CD4-positive, alpha-beta T cell (primary cell): ENCODE data around the gene LYPD4. TPM values are rescaled to one million over a fixed set of nuclear protein-coding genes. Genes with fewer than 3 reads are reported as not detected.

Source experiments
- ATAC-seq: fragments of 200-7000 bp; cut with Tn5 transposase; one replicate; pipeline ENCODE4 v1.10.0; 2022; ENCODE audit warnings: mild to moderate bottlenecking; ENCODE audit not compliant: poor library complexity
- CTCF ChIA-PET: fragments of 350-600 bp; sonication (Branson Sonifier 250); formaldehyde crosslinking; loops from one replicate; lab custom pipeline; 2021; ENCODE audit warnings: antibody characterized with exemption, inconsistent platforms; lab: Charles Lee
- POLR2A ChIA-PET: fragments of 350-600 bp; sonication (Branson Sonifier 250); formaldehyde crosslinking; loops from one replicate; lab custom pipeline; 2021; ENCODE audit warnings: antibody characterized with exemption, inconsistent platforms; lab: Charles Lee
- DNase-seq, 14 experiments: peaks; one replicate each; pipeline ENCODE4 v3.0.0-alpha.2; 2013 to 2020; ENCODE audit warnings: mixed read lengths in 2 of 14
- H3K27ac ChIP-seq, 2 donors: one replicate each; pipeline versions ENCODE4 v1.5.1 to v1.7.0; 2013; ENCODE audit warnings: low read length in 2 of 2, low read depth in 1 of 2, mild to moderate bottlenecking in 1 of 2
- H3K27me3 ChIP-seq, 2 experiments: 1 replicate in 1 of 2; 2 replicates in 1 of 2; pipeline versions ENCODE4 v1.6.1 to v1.7.0; 2013; ENCODE audit warnings: low read length in 2 of 2, control low read depth in 1 of 2, mild to moderate bottlenecking in 1 of 2, moderate library complexity in 1 of 2; ENCODE audit not compliant: insufficient read depth in 2 of 2, control insufficient read depth in 1 of 2
- H3K36me3 ChIP-seq: one replicate; pipeline ENCODE4 v1.6.1; 2013; ENCODE audit warnings: low read length, control low read depth; ENCODE audit not compliant: insufficient read depth
- H3K4me1 ChIP-seq: one replicate; pipeline ENCODE4 v1.6.1; 2013; ENCODE audit warnings: low read length, control low read depth; ENCODE audit not compliant: insufficient read depth
- H3K4me3 ChIP-seq: one replicate; pipeline ENCODE4 v1.5.1; 2013; ENCODE audit warnings: mild to moderate bottlenecking, low read length, moderate library complexity
- H3K9me3 ChIP-seq, 2 experiments: 1 replicate in 1 of 2; 2 replicates in 1 of 2; pipeline versions ENCODE4 v1.6.1 to v1.7.0; 2013; ENCODE audit warnings: low read length in 2 of 2, mild to moderate bottlenecking in 2 of 2, control low read depth in 1 of 2, moderate library complexity in 1 of 2; ENCODE audit not compliant: control insufficient read depth in 1 of 2, insufficient read depth in 1 of 2
- H3K27ac Mint-ChIP-seq: one replicate; pipeline ENCODE4 v1.8.0; 2020; ENCODE audit warnings: mixed read lengths
- H3K27me3 Mint-ChIP-seq: one replicate; pipeline ENCODE4 v1.8.0; 2021; ENCODE audit warnings: mixed read lengths
- H3K36me3 Mint-ChIP-seq: one replicate; pipeline ENCODE4 v1.8.0; 2021; ENCODE audit warnings: low read depth, mixed read lengths
- H3K4me1 Mint-ChIP-seq: one replicate; pipeline ENCODE4 v1.8.0; 2021; ENCODE audit warnings: low read depth, mixed read lengths
- H3K4me3 Mint-ChIP-seq: one replicate; pipeline ENCODE4 v1.8.0; 2020; ENCODE audit warnings: mild to moderate bottlenecking, mixed read lengths
- H3K9me3 Mint-ChIP-seq: one replicate; pipeline ENCODE4 v1.8.0; 2020; ENCODE audit warnings: mixed read lengths
- intact Hi-C, 2 experiments: fragments of 100-400 bp; cut with DNase I in 1 of 2; cut with micrococcal nuclease in 1 of 2; formaldehyde crosslinking; loops; one replicate each; pipeline versions ENCODE4 v1.15.1 to v1.9.0; 2023 to 2025; cut with DNase I, micrococcal nuclease
- total RNA-seq, 174 experiments: library from RNA in 2 of 174; stranded (reverse) in 2 of 174; gene quantifications; one replicate each; pipeline ENCODE4 v1.2.3 and lab custom pipeline; 2021 to 2026
- TF ChIP-seq, protein P1 (sequence below): fragments of 200-600 bp; IDR thresholded peaks from one replicate; pipeline ENCODE4 v1.8.0; 2022; ENCODE audit warnings: antibody characterized with exemption, mild to moderate bottlenecking

LYPD4 gene
- total RNA-seq, 2 experiments from 2014 or later, result not detected

DNA sequence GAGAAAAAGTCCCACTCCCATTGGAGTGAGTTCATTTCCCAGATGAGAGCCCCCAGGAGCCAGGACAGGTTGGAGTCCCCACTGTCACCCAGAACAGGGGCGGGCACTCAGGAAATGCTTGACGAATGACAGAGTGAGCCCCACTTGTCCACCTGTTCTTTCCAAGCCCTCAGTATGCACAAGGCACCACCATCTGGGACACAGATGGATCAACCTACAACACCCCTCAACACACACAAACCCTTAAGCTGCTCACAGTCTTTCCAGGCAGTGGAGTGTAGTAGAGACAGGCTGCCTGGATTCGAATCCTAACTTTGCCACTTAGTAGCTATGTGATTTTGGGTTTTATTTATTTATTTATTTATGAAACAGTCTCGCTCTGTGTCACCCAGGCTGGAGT is 46.5 kb upstream of the LYPD4 start:
- Histone ChIP-seq H3K4me1 (peaks cover 95% of the 10 kb centered on the region), H3K9me3 (no peaks in the 10 kb centered on the region), H3K36me3 (peaks cover 76% of the 10 kb centered on the region), H3K4me3 (no peak overlapping the region), H3K27ac (no peak overlapping the region), H3K27me3 (no peaks in the 10 kb centered on the region)
- ChIA-PET CTCF (interaction anchor here (1.0 to 8.8 kb wide), 2 partner anchors 17 to 31 kb away, joined by 5 to 119 read pairs; partner anchors contain the start of genes CD79A and RPS19), POLR2A (interaction anchor here (0.6 to 12.4 kb wide), 7 partner anchors 10 to 68 kb away, joined by 3 to 465 read pairs (median 21); partner anchors contain the start of genes CD79A, RABAC1 and RPS19)
- DNase-seq (no peak), ATAC-seq (no peak)
- intact Hi-C loops, result no loop called here
- H3K4me1 Mint-ChIP-seq, result peaks cover 72% of the 10 kb centered on the region
- H3K27ac Mint-ChIP-seq, result peak overlapping the region; percentile 98
- peak overlapping the region; percentile 20 for H3K4me3 Mint-ChIP-seq
- no peaks in the 10 kb centered on the region for H3K9me3 Mint-ChIP-seq
- no peaks in the 10 kb centered on the region for H3K27me3 Mint-ChIP-seq
- TF ChIP-seq, protein P1, sequence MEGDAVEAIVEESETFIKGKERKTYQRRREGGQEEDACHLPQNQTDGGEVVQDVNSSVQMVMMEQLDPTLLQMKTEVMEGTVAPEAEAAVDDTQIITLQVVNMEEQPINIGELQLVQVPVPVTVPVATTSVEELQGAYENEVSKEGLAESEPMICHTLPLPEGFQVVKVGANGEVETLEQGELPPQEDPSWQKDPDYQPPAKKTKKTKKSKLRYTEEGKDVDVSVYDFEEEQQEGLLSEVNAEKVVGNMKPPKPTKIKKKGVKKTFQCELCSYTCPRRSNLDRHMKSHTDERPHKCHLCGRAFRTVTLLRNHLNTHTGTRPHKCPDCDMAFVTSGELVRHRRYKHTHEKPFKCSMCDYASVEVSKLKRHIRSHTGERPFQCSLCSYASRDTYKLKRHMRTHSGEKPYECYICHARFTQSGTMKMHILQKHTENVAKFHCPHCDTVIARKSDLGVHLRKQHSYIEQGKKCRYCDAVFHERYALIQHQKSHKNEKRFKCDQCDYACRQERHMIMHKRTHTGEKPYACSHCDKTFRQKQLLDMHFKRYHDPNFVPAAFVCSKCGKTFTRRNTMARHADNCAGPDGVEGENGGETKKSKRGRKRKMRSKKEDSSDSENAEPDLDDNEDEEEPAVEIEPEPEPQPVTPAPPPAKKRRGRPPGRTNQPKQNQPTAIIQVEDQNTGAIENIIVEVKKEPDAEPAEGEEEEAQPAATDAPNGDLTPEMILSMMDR, result no peak
- peaks cover 88% of the 10 kb centered on the region for H3K36me3 Mint-ChIP-seq

GRCh38 chr19:41889896-41890295 is 45.4 kb upstream of the LYPD4 start:
- DNase-seq (no peak), ATAC-seq (no peak)
- H3K36me3 ChIP-seq, result peaks cover 72% of the 10 kb centered on the region
- Mint-ChIP-seq H3K4me3 (peak overlapping the region; percentile 71), H3K27ac (peak overlapping the region; percentile 98), H3K9me3 (no peaks in the 10 kb centered on the region), H3K27me3 (no peaks in the 10 kb centered on the region), H3K4me1 (peaks cover 70% of the 10 kb centered on the region), H3K36me3 (peaks cover 88% of the 10 kb centered on the region)
- peaks cover 95% of the 10 kb centered on the region for H3K4me1 ChIP-seq
- POLR2A ChIA-PET, result interaction anchor here (0.6 to 12.4 kb wide), 7 partner anchors 8 to 68 kb away, joined by 3 to 465 read pairs (median 70); partner anchors contain the start of genes CD79A, ERFL, RABAC1 and RPS19
- CTCF ChIA-PET, result interaction anchor here (8.6 to 8.8 kb wide), 2 partner anchors 16 to 30 kb away, joined by 59 to 119 read pairs; partner anchors contain the start of genes CD79A and RPS19
- H3K27ac ChIP-seq, result peak overlapping the region; percentile 13 to 96
- H3K4me3 ChIP-seq, result no peak overlapping the region
- H3K27me3 ChIP-seq, result no peaks in the 10 kb centered on the region
- TF ChIP-seq, protein P1, result no peak
- H3K9me3 ChIP-seq, result no peaks in the 10 kb centered on the region
- intact Hi-C loops, result loop anchor here (2.0 to 10.0 kb wide), 4 partner anchors 37 to 335 kb away; partner anchors contain the start of gene ERFL (in 1 of the 2)

- Histone ChIP-seq H3K4me1 (peaks cover 92% of the 10 kb centered on the region), H3K9me3 (no peaks in the 10 kb centered on the region), H3K27ac (peak overlapping the region; percentile 13 to 96), H3K36me3 (peaks cover 67% of the 10 kb centered on the region), H3K27me3 (no peaks in the 10 kb centered on the region), H3K4me3 (peak overlapping the region; percentile 94)
- CTCF ChIA-PET, result interaction anchor here (8.6 to 8.8 kb wide), 2 partner anchors 15 to 29 kb away, joined by 59 to 119 read pairs; partner anchors contain the start of genes CD79A and RPS19
- Mint-ChIP-seq H3K9me3 (no peaks in the 10 kb centered on the region), H3K27me3 (no peaks in the 10 kb centered on the region), H3K27ac (peak overlapping the region; percentile 98), H3K4me1 (peaks cover 72% of the 10 kb centered on the region), H3K36me3 (peaks cover 92% of the 10 kb centered on the region), H3K4me3 (peak overlapping the region; percentile 90)
- POLR2A ChIA-PET, result interaction anchor here (1.2 to 12.4 kb wide), 10 partner anchors 8 to 69 kb away, joined by 4 to 465 read pairs (median 48); partner anchors contain the start of genes CD79A, ERFL, RABAC1 and RPS19
- TF ChIP-seq, protein P1, result no peak
- peak in 4 of 14 experiments; percentile 41 to 61 (median 50) for DNase-seq
- intact Hi-C loops, result loop anchor here (2.0 to 10.0 kb wide), 4 partner anchors 38 to 334 kb away; partner anchors contain the start of gene ERFL (in 1 of the 2)
- ATAC-seq, result no peak
These were observed 44.4 kb upstream of the LYPD4 start for GRCh38 chr19:41888926-41889325.
